GM12892 (cell line): ENCODE measurements around the gene PATE4.

Experiments used
- POLR2A ChIP-seq: IDR thresholded peaks from 2 replicates; pipeline ENCODE4 v1.6.1; 2011; ENCODE audit warnings: low read depth, low read length, control low read depth
- POLR2AphosphoS5 ChIP-seq: IDR thresholded peaks from 2 replicates; pipeline ENCODE4 v1.6.1; 2011; ENCODE audit warnings: low read depth, low read length, control low read depth
- TAF1 ChIP-seq: IDR thresholded peaks from 2 replicates; pipeline ENCODE4 v1.6.1; 2011; ENCODE audit warnings: low read depth, mild to moderate bottlenecking, control low read depth, low read length, borderline replicate concordance

DNA sequence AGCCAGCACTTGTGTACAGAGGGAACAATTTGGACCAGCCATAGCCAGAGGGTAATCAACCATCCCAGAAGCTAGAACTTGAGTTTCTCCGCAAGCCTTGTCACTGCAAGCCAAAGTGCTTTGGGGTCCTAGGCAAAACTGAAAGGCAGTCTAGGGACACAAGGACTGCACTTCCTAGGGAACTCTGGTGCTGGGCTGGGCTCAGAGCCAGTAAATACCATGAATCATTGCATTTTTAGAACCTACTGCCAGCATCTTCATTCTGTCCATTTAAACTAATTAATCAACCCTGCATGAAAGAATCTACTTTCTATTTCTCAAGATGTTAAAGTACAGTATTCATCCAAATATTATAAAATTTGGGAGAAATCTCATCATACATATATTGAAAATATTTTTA, 25.2 kb upstream of the PATE4 start:
- TF ChIP-seq POLR2AphosphoS5 (no peak), POLR2A (no peak), TAF1 (no peak)
